Stimulated activated memory B cell treated with anti-CD40 and anti-IgM and Interleukin-4, amounts not matched to agents 10 μg/mL and 1 μg/mL and 100 μg/mL, for 72 hours (primary cell): ENCODE measurements around the gene MYBPHL.

Source experiments
- ATAC-seq: fragments of 150-1000 bp; cut with Tn5 transposase; 2 replicates; pipeline ENCODE4 v1.10.0; 2021
- H3K27ac Mint-ChIP-seq: one replicate; pipeline ENCODE4 v1.8.0; 2022; ENCODE audit warnings: mild to moderate bottlenecking, mixed read lengths
- H3K27me3 Mint-ChIP-seq: one replicate; pipeline ENCODE4 v1.8.0; 2022; ENCODE audit warnings: mixed read lengths
- H3K36me3 Mint-ChIP-seq: one replicate; pipeline ENCODE4 v1.8.0; 2022; ENCODE audit warnings: mixed read lengths
- H3K4me1 Mint-ChIP-seq: one replicate; pipeline ENCODE4 v1.8.0; 2022; ENCODE audit warnings: mixed read lengths
- H3K4me3 Mint-ChIP-seq: one replicate; pipeline ENCODE4 v1.8.0; 2022; ENCODE audit warnings: mild to moderate bottlenecking, moderate library complexity, mixed read lengths
- H3K9me3 Mint-ChIP-seq: one replicate; pipeline ENCODE4 v1.8.0; 2022; ENCODE audit warnings: mixed read lengths

The MYBPHL gene

GRCh38 chr1:109248797-109249629 is 57.8 kb downstream of the MYBPHL start, which contains the start of gene CELSR2:
TSS of gene CELSR2 (plus strand) at chr1:109249539. CDS start at chr1:109250080, 541 bp downstream.
- peaks cover 24% of the 10 kb centered on the region for H3K4me1 Mint-ChIP-seq
- H3K27me3 Mint-ChIP-seq = peaks cover 59% of the 10 kb centered on the region
- H3K9me3 Mint-ChIP-seq = no peaks in the 10 kb centered on the region
- no peaks in the 10 kb centered on the region for H3K36me3 Mint-ChIP-seq
- H3K27ac Mint-ChIP-seq = no peak within 1 kb of the TSS
- peak; percentile 84 for ATAC-seq
- peak within 1 kb of the TSS; percentile 76 for H3K4me3 Mint-ChIP-seq

GRCh38 chr1:109248444-109248796 is 58.4 kb downstream of the MYBPHL start:
- no peaks in the 10 kb centered on the region for H3K9me3 Mint-ChIP-seq
- peaks cover 58% of the 10 kb centered on the region for H3K27me3 Mint-ChIP-seq
- H3K27ac Mint-ChIP-seq = no peak overlapping the region
- H3K4me3 Mint-ChIP-seq = no peak overlapping the region
- H3K4me1 Mint-ChIP-seq = peaks cover 19% of the 10 kb centered on the region
- H3K36me3 Mint-ChIP-seq = no peaks in the 10 kb centered on the region
- ATAC-seq = no peak

- H3K36me3 Mint-ChIP-seq = no peaks in the 10 kb centered on the region
- H3K27me3 Mint-ChIP-seq = peaks cover 62% of the 10 kb centered on the region
Observed at GRCh38 chr1:109247401-109248365, 59.1 kb downstream of the MYBPHL start.

GRCh38 chr1:109246141-109246551 is 60.7 kb downstream of the MYBPHL start:
- Mint-ChIP-seq H3K4me1 (peaks cover 35% of the 10 kb centered on the region), H3K36me3 (no peaks in the 10 kb centered on the region), H3K27ac (no peak overlapping the region), H3K9me3 (no peaks in the 10 kb centered on the region), H3K4me3 (no peak overlapping the region), H3K27me3 (peaks cover 67% of the 10 kb centered on the region)
- no peak for ATAC-seq

More at GRCh38 chr1:109247401-109248365, 59.1 kb downstream of the MYBPHL start:
- no peak overlapping the region for H3K27ac Mint-ChIP-seq
- H3K4me3 Mint-ChIP-seq = no peak overlapping the region
- H3K4me1 Mint-ChIP-seq = peaks cover 20% of the 10 kb centered on the region
- no peak for ATAC-seq
- no peaks in the 10 kb centered on the region for H3K9me3 Mint-ChIP-seq

GRCh38 chr1:109243860-109244552 is 62.8 kb downstream of the MYBPHL start:
- H3K9me3 Mint-ChIP-seq = no peaks in the 10 kb centered on the region
- no peak overlapping the region for H3K27ac Mint-ChIP-seq
- ATAC-seq = no peak
- H3K4me1 Mint-ChIP-seq = peaks cover 31% of the 10 kb centered on the region
- H3K27me3 Mint-ChIP-seq = peaks cover 58% of the 10 kb centered on the region
- no peaks in the 10 kb centered on the region for H3K36me3 Mint-ChIP-seq
- H3K4me3 Mint-ChIP-seq = no peak overlapping the region

- Mint-ChIP-seq H3K27me3 (peaks cover 57% of the 10 kb centered on the region), H3K36me3 (no peaks in the 10 kb centered on the region), H3K27ac (no peak overlapping the region), H3K4me3 (no peak overlapping the region), H3K4me1 (peaks cover 26% of the 10 kb centered on the region), H3K9me3 (no peaks in the 10 kb centered on the region)
- no peak for ATAC-seq
Observed at GRCh38 chr1:109243221-109243620, 63.6 kb downstream of the MYBPHL start.

GRCh38 chr1:109242387-109242786 is 64.4 kb downstream of the MYBPHL start:
- H3K4me3 Mint-ChIP-seq = no peak overlapping the region
- H3K27me3 Mint-ChIP-seq = peaks cover 48% of the 10 kb centered on the region
- no peak for ATAC-seq
- H3K27ac Mint-ChIP-seq = no peak overlapping the region
- H3K36me3 Mint-ChIP-seq = peaks cover 7% of the 10 kb centered on the region
- peaks cover 26% of the 10 kb centered on the region for H3K4me1 Mint-ChIP-seq
- no peaks in the 10 kb centered on the region for H3K9me3 Mint-ChIP-seq
